Breast epithelium (tissue), 4 donors: ENCODE results near the gene TM7SF2. TPM values are rescaled to one million over a fixed set of nuclear protein-coding genes. Genes with fewer than 3 reads are reported as not detected.

Experiments used
- DNase-seq, 2 donors: peaks; one replicate each; pipeline ENCODE4 v3.0.0-alpha.2; 2019; ENCODE audit warnings: low spot score in 2 of 2
- H3K27ac ChIP-seq, 2 donors: fragments of 200-600 bp; sonication (generic) in 1 of 2; one replicate each; pipeline ENCODE4 v1.5.1; 2016 to 2019; ENCODE audit warnings: mild to moderate bottlenecking in 1 of 2
- H3K27me3 ChIP-seq, 2 donors: fragments of 200-600 bp; sonication (generic) in 1 of 2; one replicate each; pipeline versions ENCODE4 v1.5.1 to v1.6.0; 2017 to 2019; ENCODE audit warnings: control low read depth in 1 of 2, mild to moderate bottlenecking in 1 of 2
- H3K36me3 ChIP-seq: fragments of 200-600 bp; one replicate; pipeline ENCODE4 v1.5.1; 2019
- H3K4me1 ChIP-seq, 2 donors: fragments of 200-600 bp; sonication (generic); one replicate each; pipeline ENCODE4 v1.5.1; 2016 to 2019; ENCODE audit warnings: control low read depth in 1 of 2
- H3K4me3 ChIP-seq, 3 donors: fragments of 200-600 bp; sonication (generic); 1 replicate in 2 of 3; 2 replicates in 1 of 3; pipeline ENCODE4 v1.5.1; 2016 to 2019; ENCODE audit warnings: mild to moderate bottlenecking in 3 of 3, moderate library complexity in 2 of 3
- H3K9me3 ChIP-seq, 2 donors: fragments of 200-600 bp; sonication (generic) in 1 of 2; one replicate each; pipeline ENCODE4 v1.5.1; 2016 to 2019; ENCODE audit warnings: control low read depth in 1 of 2
- POLR2A ChIP-seq: fragments of 450-650 bp; IDR thresholded peaks from one replicate; pipeline ENCODE4 v1.6.1; 2016; ENCODE audit warnings: antibody characterized with exemption, mild to moderate bottlenecking, moderate library complexity
- POLR2AphosphoS5 ChIP-seq, 3 donors: sonication (generic); formaldehyde crosslinking; IDR thresholded peaks; one replicate each; pipeline ENCODE4 v1.6.1; 2017; ENCODE audit warnings: antibody characterized with exemption in 3 of 3
- intact Hi-C: fragments of 100-400 bp; cut with DNase I; formaldehyde crosslinking; loops from one replicate; pipeline ENCODE4 v1.15.1; 2023; ENCODE audit warnings: low total_unique reads
- total RNA-seq, 3 donors: library from RNA; depleted of rRNA; stranded (reverse); fragments of >200 nt; gene quantifications; one replicate each; pipeline ENCODE4 v1.1.0, GENCODE V29; 2016
- TF ChIP-seq, protein P1 (sequence below), 3 donors: fragments of 450-650 bp; IDR thresholded peaks; one replicate each; pipeline ENCODE4 v1.5.1; 2016 to 2017; ENCODE audit warnings: antibody characterized with exemption in 3 of 3, mild to moderate bottlenecking in 3 of 3, moderate library complexity in 3 of 3

Gene TM7SF2
- total RNA-seq, 3 donors from 2014 or later, result 38.8 to 189 (median 44.2) TPM

DNA sequence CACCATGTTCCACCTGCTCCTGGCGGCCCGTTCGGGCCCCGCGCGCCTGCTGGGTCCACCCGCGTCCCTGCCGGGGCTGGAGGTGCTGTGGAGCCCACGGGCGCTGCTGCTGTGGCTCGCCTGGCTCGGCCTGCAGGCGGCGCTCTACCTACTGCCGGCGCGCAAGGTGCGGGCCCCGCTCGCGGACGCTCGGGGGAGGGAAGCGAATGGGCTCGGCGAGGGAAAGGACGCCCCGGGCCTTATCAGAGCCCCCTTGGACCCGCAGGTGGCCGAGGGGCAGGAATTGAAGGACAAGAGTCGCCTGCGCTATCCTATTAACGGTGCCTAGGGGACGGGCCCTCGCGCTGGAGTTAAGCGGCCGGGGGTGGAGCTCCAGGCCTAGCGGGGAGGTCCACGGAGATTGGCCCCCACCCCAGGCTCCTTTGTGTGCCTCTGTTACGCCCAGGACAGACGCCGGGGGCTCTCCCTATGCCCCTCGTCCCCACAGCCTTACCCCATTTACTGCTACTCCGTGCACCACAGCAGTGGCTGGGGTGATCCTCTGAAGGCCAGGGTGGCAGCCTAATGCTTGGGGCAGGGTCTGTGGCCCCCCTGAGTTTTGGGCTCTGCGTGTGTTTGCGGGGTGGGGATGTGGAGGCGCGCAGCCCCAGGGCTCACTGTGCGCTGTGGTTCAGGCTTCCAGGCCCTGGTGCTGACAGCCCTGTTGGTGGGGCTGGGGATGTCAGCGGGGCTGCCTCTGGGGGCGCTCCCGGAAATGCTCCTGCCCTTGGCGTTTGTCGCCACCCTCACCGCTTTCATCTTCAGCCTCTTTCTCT, 1.1 kb downstream of the TM7SF2 start:
- Histone ChIP-seq H3K27me3 (no peaks in the 10 kb centered on the region), H3K27ac (peak overlapping the region; percentile 34 to 68), H3K36me3 (peaks cover 5% of the 10 kb centered on the region), H3K9me3 (no peaks in the 10 kb centered on the region), H3K4me1 (peaks cover 6 to 17% of the 10 kb centered on the region in 2 donors), H3K4me3 (peak overlapping the region; percentile 35 to 57 (median 51))
- DNase-seq, result no peak
- TF ChIP-seq, protein P1, sequence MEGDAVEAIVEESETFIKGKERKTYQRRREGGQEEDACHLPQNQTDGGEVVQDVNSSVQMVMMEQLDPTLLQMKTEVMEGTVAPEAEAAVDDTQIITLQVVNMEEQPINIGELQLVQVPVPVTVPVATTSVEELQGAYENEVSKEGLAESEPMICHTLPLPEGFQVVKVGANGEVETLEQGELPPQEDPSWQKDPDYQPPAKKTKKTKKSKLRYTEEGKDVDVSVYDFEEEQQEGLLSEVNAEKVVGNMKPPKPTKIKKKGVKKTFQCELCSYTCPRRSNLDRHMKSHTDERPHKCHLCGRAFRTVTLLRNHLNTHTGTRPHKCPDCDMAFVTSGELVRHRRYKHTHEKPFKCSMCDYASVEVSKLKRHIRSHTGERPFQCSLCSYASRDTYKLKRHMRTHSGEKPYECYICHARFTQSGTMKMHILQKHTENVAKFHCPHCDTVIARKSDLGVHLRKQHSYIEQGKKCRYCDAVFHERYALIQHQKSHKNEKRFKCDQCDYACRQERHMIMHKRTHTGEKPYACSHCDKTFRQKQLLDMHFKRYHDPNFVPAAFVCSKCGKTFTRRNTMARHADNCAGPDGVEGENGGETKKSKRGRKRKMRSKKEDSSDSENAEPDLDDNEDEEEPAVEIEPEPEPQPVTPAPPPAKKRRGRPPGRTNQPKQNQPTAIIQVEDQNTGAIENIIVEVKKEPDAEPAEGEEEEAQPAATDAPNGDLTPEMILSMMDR (IDR thresholded peaks at IDR 0.05), result peak; percentile 65 to 83 (median 73)
- peak; percentile 28 to 48 (median 42) for TF ChIP-seq POLR2AphosphoS5 (IDR thresholded peaks at IDR 0.05)
- TF ChIP-seq POLR2A, result no peak
- intact Hi-C loops, result no loop called here

GRCh38 chr11:65113361-65113756, 1.7 kb downstream of the TM7SF2 start:
- no peaks in the 10 kb centered on the region for H3K9me3 ChIP-seq
- no peak for DNase-seq
- intact Hi-C loops, result no loop called here
- peak overlapping the region in 1 of 3 donors; percentile 57 for H3K4me3 ChIP-seq
- TF ChIP-seq, protein P1 (IDR thresholded peaks at IDR 0.05), result no peak
- TF ChIP-seq POLR2AphosphoS5 (IDR thresholded peaks at IDR 0.05), result no peak
- TF ChIP-seq POLR2A, result no peak
- no peaks in the 10 kb centered on the region for H3K27me3 ChIP-seq
- H3K4me1 ChIP-seq, result peaks cover 6 to 17% of the 10 kb centered on the region in 2 donors
- H3K36me3 ChIP-seq, result peaks cover 5% of the 10 kb centered on the region
- H3K27ac ChIP-seq, result peak overlapping the region in 1 of 2 donors; percentile 68

- peaks cover 5% of the 10 kb centered on the region for H3K36me3 ChIP-seq
- H3K9me3 ChIP-seq, result no peaks in the 10 kb centered on the region
- no peak for DNase-seq
- no peak overlapping the region for H3K4me3 ChIP-seq
- H3K27me3 ChIP-seq, result no peaks in the 10 kb centered on the region
- no peak overlapping the region for H3K27ac ChIP-seq
- H3K4me1 ChIP-seq, result peaks cover 6 to 17% of the 10 kb centered on the region in 2 donors
- TF ChIP-seq POLR2AphosphoS5 (IDR thresholded peaks at IDR 0.05), result no peak
- TF ChIP-seq, protein P1 (IDR thresholded peaks at IDR 0.05), result no peak
- no peak for TF ChIP-seq POLR2A
- intact Hi-C loops, result no loop called here
Observed at GRCh38 chr11:65113839-65114238, 2.2 kb downstream of the TM7SF2 start.

DNA sequence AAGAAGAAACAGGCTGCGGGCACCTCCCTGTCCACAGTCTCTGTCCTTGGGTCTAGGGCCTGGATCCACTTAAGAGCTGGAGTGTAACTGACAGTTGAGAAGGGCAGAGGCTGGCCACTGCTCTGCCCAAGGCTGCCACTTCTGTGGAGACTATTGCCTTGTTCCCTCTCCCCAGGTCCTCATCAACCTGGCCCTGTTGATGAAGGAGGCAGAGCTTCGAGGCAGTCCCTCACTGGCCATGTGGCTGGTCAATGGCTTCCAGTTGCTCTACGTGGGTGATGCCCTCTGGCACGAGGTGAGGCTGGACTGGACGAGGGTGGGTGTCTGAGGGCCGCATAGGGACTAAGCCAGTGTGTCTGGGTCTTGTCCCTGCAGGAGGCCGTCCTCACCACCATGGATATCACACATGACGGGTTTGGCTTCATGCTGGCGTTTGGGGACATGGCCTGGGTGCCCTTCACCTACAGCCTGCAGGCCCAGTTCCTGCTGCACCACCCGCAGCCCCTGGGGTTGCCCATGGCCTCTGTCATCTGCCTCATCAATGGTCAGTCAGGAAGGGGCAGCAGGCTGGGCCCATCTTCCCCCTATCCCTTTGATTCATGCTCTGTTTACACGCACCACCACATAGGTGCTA, 3.0 kb downstream of the TM7SF2 start:
- no peak for DNase-seq
- Histone ChIP-seq H3K36me3 (peaks cover 1% of the 10 kb centered on the region), H3K4me1 (peaks cover 6 to 17% of the 10 kb centered on the region in 2 donors), H3K27ac (no peak overlapping the region), H3K27me3 (no peaks in the 10 kb centered on the region), H3K9me3 (no peaks in the 10 kb centered on the region), H3K4me3 (no peak overlapping the region)
- TF ChIP-seq, protein P1 (IDR thresholded peaks at IDR 0.05), result no peak
- TF ChIP-seq POLR2AphosphoS5 (IDR thresholded peaks at IDR 0.05) (no peak), POLR2A (no peak)
- intact Hi-C loops, result no loop called here
